ENCODE data around the gene ADSS1. TPM values are rescaled to one million over a fixed set of nuclear protein-coding genes. Genes with fewer than 3 reads are reported as not detected.

ADSS1 gene
- total RNA-seq, 4 donors from 2014 or later: 5.1 to 32.2 (median 8.8) TPM

GRCh38 chr14:104771374-104771773, 47.3 kb downstream of the ADSS1 start:
- Histone ChIP-seq H3K4me1 (peaks cover 0 to 13% (median 8%) of the 10 kb centered on the region in 3 donors), H3K27me3 (no peaks in the 10 kb centered on the region), H3K4me3 (no peak overlapping the region), H3K36me3 (peaks cover 0 to 69% of the 10 kb centered on the region in 2 donors), H3K9me3 (no peaks in the 10 kb centered on the region), H3K27ac (no peak overlapping the region)
- 100% methylated on average over 1 of the region's 4 CpGs; no CpG with 5 or more reads in 1 of the 2 donors for WGBS, 2 donors (ENCODE audit: low coverage in 1 of 2)
- no peak for TF ChIP-seq POLR2AphosphoS5 (IDR thresholded peaks at IDR 0.05)
- no peak for ATAC-seq

DNA sequence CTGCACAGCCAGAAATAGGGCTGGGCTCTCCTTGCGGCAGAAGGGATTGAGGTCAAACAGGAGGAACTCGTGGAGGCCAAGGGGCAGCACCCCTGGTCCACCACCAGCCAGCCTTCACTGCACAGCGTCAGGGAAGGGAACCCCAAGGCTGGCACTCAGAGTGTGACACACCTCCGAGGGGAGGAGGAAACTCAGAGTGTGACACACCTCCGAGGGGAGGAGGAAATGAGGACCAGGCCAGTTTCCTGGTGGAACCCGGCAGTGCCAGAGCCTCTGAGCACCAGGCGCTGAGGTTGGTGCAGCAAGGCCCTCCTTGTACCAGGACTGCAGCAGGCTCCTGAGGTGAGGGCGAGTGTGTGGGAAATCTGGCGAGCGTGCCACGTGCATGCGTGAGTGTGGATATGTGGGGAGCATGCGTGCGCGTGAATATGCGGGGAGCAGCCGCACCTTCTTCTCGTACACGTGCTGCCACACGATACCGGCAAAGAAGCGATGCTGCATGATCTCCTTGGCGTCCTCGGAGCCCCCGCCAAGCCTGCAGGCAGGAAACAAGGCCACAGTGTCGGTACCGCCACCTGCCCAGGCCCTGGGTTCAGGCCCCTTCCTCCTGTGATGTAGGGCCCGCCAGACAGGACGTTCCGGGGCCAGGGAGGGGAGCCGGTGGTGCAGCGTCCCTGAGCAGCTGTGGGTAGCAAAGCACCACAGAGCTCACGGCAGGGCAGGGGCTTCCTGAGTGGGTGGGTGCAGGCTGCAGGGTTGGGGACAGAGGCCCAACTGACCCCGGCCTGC, 48.1 kb downstream of the ADSS1 start:
- H3K36me3 ChIP-seq: peaks cover 0 to 76% of the 10 kb centered on the region in 2 donors
- TF ChIP-seq POLR2A (IDR thresholded peaks at IDR 0.05): no peak
- no peak for TF ChIP-seq POLR2AphosphoS5 (IDR thresholded peaks at IDR 0.05)
- 40 to 66% methylated on average over 1 to 7 of the region's 34 CpGs for WGBS, 2 donors (ENCODE audit: low coverage in 1 of 2)

GRCh38 chr14:104772707-104773504, 48.9 kb downstream of the ADSS1 start:
- Histone ChIP-seq H3K9me3 (no peaks in the 10 kb centered on the region), H3K27ac (no peak overlapping the region), H3K27me3 (no peaks in the 10 kb centered on the region), H3K36me3 (peaks cover 0 to 82% of the 10 kb centered on the region in 2 donors), H3K4me1 (peaks cover 0 to 13% (median 8%) of the 10 kb centered on the region in 3 donors), H3K4me3 (no peak overlapping the region)
- 89% methylated on average over 12 of the region's 38 CpGs; no CpG with 5 or more reads in 1 of the 2 donors for WGBS, 2 donors (ENCODE audit: low coverage in 1 of 2)
- TF ChIP-seq POLR2A (IDR thresholded peaks at IDR 0.05) (no peak), CTCF (IDR thresholded peaks at IDR 0.05) (no peak), POLR2AphosphoS5 (IDR thresholded peaks at IDR 0.05) (no peak), EP300 (IDR thresholded peaks at IDR 0.05) (no peak)
- no peak for ATAC-seq

More for the DNA sequence above, 48.1 kb downstream of the ADSS1 start:
- no peak for ATAC-seq
- Histone ChIP-seq H3K4me3 (no peak overlapping the region), H3K27me3 (no peaks in the 10 kb centered on the region), H3K9me3 (no peaks in the 10 kb centered on the region), H3K4me1 (peaks cover 0 to 13% (median 8%) of the 10 kb centered on the region in 3 donors), H3K27ac (no peak overlapping the region)

DNA sequence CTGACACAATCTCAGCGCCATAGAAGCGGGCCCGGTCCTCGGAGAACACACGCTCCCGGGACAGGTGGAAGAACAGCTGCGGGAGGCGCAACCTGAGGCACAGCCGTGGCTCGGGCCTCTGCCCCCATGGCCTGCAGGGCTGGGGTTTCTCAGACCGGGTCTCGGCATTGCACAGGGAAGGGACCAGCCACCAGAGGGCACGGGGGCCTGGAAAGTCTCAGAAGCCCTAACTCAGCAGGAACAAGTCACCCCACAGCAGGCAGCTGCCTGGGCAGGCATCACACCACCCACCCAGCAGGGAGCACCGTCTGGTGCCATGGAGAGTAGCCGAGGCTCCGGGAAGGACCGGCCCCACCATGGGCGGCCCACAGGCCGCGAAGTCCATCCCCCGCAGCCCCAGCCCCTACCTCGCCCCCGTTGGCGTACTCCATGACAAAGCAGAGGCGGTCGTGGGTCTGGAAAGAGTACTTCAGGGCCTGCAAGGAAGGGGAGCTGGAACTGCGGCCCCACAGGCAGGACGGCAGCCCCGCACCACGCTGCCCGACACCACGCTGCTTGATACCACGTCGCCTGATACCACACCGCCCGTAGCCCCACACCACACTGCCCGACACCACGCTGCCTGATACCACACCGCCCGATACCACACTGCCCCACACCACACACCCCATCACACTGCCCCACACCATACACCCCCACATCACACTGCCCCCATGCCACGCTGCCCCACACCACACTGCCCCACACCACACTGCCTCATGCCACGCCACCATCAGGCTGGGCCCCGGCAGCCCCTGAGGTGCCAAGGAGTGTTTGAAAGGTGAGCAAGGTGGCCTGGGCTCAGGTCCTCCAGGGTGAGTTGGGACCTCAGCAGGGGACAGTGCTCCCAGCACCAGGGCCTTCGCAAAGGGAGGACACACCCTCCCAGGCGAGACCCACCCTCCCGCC, 49.8 kb downstream of the ADSS1 start:
- Histone ChIP-seq H3K4me1 (peaks cover 0 to 6% (median 3%) of the 10 kb centered on the region in 3 donors), H3K9me3 (no peaks in the 10 kb centered on the region), H3K36me3 (peaks cover 0 to 89% of the 10 kb centered on the region in 2 donors), H3K27me3 (no peaks in the 10 kb centered on the region), H3K27ac (no peak overlapping the region), H3K4me3 (no peak overlapping the region)
- ATAC-seq: no peak
- TF ChIP-seq POLR2A (IDR thresholded peaks at IDR 0.05): no peak
- TF ChIP-seq CTCF (IDR thresholded peaks at IDR 0.05): no peak
- no peak for TF ChIP-seq POLR2AphosphoS5 (IDR thresholded peaks at IDR 0.05)
- TF ChIP-seq EP300 (IDR thresholded peaks at IDR 0.05): no peak
- WGBS, 2 donors (ENCODE audit: low coverage in 1 of 2): 95% methylated on average over 4 to 7 of the region's 46 CpGs

GRCh38 chr14:104774453-104775072, 50.5 kb downstream of the ADSS1 start:
- no peak for ATAC-seq
- Histone ChIP-seq H3K9me3 (no peaks in the 10 kb centered on the region), H3K4me1 (no peaks in the 10 kb centered on the region), H3K27me3 (no peaks in the 10 kb centered on the region), H3K4me3 (no peak overlapping the region), H3K36me3 (peaks cover 0 to 96% of the 10 kb centered on the region in 2 donors), H3K27ac (no peak overlapping the region)
- no CpG with 5 or more reads among the region's 20 CpGs for WGBS, 2 donors (ENCODE audit: low coverage in 1 of 2)
- TF ChIP-seq POLR2A (IDR thresholded peaks at IDR 0.05): no peak
- TF ChIP-seq EP300 (IDR thresholded peaks at IDR 0.05): no peak
- TF ChIP-seq POLR2AphosphoS5 (IDR thresholded peaks at IDR 0.05): no peak
- TF ChIP-seq CTCF (IDR thresholded peaks at IDR 0.05): no peak
